GM18858 (cell line): ENCODE data around the gene TAP2.

Experiments
- ATAC-seq: cut with Tn5 transposase; IDR thresholded peaks from one replicate; pipeline ENCODE4 v1.9.1; 2021; ENCODE audit not compliant: unreplicated experiment

The TAP2 gene

DNA sequence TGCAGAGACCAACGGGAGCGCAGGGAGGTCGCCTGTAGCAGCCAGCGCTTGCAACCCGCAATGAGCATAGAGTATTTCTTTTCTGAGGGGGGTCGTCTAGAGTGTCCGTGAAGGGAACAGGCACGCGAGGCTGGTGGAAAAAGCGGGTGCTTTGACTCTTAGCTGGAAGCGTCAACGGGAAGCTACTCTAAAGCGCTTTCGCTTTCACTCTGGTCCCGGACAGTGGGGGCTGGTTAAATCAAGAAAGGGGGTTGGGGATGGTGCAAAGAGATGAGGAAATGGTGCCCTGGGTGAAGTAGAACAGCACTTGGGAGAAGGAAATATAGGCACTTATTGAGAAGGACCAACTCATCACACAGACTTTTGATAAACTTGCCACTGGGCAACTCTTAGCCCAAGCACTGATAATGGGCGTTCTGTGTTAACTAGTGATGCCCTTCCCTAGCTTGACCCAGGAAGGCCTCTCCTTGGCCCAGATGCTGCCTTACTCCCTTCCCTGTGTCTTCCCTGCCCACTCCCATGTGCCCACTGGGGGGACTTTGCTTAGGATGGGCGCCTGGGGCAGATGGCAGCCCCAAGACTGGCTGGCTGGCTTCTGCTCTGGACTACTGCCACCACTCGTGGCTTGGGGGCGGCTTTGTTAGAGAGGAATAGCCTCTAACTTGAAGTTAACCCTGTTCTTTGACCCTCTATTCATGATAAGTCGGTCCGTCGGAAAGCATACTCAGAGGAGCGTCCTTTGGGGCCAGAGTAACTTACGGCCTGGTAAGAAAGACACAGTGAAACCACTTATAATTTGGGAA lies 16.0 kb upstream of the TAP2 start:
- ATAC-seq = no peak

DNA sequence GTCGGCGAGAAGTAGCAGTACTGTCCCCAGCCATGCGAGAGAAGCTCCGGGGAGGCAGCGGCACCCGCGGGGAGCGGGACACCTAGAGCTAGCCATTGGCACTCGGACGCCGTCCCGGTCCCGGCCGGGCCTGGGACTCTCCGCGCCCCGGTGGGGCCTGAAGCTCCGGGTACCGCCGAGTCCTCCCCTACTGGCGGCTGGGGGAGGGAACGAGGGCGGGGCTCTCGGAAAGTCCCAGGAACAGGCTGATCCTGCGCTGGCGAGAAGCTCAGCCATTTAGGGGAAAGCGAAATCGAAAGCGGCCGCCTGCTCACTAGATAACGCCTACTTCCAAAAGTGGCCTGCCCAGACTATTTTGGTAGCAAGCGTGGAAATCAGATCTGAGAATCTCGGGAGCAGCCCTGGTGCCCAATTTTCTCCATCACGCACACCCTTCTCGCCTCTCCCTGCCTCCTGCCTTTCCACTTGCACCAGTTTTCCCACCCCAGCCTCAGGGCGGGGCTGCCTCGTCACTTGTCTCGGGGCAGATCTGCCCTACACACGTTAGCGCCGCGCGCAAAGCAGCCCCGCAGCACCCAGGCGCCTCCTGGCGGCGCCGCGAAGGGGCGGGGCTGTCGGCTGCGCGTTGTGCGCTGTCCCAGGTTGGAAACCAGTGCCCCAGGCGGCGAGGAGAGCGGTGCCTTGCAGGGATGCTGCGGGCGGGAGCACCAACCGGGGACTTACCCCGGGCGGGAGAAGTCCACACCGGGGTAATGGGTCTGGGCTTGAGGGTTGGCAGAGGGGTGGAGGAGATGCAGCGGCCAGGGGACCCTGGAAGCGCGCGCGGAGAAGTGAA lies 15.2 kb upstream of the TAP2 start, which contains the start of the genes PSMB9 and TAP1:
PSMB9 (plus strand) TSS at position 652 of the 835 bp plus-strand sequence; CDS start at position 690, 38 bp downstream.
TAP1 (minus strand) TSS at position 164 of the 835 bp plus-strand sequence; CDS start at position 96, 68 bp downstream.
- peak; percentile 55 for ATAC-seq

DNA sequence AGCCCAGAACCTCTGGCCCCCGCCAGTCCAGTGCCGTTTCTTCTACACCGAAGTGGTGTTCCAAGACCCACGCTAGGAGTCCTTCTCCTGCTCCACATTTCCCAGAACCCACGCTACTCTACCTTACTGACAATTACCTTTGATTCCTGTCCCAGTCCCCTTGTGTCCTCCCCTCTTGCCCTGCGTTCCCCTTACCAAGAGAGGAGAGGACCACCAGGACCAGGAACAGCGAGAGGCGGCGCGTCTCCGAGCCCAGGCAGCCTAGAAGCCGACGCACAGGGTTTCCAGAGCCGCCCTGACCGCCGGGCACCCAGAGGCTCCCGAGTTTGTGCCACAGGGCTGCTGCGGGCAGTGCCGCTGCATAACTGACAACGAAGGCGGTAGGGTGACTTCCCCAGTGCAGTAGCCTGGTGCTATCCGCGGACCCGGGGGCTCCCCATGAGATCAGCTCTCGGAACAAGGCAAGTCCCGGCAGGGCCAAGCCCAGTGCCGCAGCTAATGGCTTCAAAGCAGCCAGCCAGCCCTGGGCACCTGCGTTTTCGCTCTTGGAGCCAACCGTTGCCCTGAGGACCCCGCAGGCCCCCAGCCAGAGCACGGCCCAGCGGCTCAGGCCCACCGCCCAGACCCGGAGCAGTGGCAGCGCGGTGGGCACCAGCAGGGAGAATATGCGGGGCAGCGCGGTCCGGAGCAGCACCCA lies 14.5 kb upstream of the TAP2 start:
- ATAC-seq = peak; percentile 10

DNA sequence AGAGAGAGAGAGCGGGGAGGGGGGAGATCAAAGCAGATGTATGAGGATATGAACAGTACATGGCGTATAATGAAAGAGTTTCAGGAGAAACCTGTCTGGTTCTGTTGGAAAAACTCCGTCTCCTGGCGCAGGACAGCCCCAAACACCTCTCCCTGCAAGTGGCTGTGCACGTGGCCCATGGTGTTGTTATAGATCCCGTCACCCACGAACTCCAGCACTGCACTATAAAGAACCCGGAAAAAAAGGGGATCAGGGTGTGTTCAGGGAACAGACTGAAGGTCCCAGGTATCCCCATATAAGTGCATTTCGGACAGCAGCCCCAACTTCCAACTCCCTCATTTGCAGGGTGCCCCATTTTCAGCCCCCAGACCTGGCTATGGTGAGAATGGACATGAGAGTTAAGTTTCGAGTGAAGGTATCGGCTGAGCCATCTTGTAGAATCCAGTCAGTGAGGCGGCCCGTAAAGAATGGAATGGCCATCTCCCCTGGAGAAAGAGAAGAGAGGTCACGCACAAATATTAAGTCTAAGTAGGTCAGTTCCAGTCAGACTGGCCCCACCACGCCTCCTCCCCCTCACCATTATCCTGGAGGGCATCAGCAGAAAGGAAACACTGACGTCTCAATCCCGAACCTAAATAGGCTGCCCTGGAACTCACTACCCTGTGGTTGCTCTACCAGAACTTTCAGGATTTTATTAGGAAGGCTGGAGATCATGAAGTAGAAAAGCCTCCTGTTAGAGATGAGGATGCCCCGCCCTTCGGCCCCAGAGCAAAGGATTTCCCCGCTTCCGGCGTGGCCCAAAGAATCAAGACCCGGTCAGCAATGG lies 13.7 kb upstream of the TAP2 start:
- no peak for ATAC-seq

DNA sequence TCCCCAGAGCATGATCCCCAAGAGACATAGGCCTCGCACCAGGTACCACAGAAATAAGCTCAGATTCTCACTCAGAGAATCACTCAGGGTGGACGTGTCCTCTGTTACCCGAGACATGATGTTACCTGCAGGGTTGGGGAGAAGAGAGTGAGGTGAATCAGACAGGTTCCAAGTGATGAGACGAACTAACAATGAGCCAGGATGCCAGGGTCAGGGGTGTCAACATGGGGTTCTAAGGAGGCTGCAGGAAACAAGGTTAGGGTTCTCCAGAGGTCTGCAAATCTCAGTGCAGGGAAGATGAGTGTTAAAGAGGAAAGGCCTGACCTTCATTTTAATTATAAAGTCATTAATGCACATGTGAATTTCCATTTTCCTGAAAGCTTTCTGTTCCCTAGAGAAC lies 12.5 kb upstream of the TAP2 start:
- no peak for ATAC-seq

DNA sequence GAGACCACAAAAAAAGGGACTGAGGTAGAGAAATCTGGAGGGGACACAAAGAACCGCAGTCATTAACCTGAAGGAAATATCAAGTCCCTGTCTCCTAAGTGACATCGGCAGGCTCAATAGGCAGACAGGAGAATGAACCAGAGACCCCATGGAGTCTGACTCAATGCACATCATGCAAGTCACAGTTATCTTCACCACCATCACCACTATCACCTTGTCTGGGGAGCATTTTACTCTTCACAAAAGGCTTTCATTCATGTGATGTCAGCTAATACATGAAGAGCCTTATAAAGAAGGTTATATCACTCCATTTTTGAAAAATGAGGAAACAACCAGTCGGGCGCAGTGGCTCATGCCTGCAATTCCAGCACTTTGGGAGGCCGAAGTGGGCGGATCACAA lies 10.6 kb upstream of the TAP2 start:
- ATAC-seq = no peak

DNA sequence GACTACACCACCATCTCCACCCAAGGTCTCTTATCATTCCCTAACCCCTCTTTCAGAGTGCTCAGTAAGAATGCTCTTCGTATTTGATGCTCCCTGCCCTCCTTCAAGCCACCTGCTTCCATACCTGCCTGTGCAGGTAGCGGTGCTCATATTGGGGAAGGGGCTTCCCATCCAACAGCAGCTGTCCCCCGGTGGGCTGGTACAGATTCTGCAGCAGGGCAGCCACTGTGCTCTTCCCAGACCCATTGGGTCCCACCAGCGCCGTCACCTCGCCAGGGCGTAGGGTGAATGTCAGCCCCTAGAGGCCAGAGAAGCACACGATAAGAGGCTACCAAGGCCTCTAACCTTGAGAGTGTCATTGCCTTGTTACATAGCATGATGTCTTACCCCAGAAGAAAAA lies 9.3 kb upstream of the TAP2 start:
- ATAC-seq = no peak

DNA sequence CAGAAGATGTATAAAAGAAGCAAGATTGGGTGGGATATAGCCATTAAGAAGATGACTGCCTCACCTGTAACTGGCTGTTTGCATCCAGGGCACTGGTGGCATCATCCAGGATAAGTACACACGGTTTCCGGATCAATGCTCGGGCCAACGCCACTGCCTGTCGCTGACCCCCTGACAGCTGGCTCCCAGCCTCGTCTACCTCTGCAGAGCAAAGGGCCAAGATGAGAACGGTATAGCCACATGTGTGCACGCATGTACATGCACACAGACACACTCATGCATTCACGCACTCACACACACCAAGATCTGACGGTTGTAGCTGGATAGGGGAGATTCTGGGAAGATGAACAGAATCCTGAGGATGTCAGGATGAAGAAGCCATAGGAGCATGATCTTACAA lies 8.5 kb upstream of the TAP2 start:
- no peak for ATAC-seq

DNA sequence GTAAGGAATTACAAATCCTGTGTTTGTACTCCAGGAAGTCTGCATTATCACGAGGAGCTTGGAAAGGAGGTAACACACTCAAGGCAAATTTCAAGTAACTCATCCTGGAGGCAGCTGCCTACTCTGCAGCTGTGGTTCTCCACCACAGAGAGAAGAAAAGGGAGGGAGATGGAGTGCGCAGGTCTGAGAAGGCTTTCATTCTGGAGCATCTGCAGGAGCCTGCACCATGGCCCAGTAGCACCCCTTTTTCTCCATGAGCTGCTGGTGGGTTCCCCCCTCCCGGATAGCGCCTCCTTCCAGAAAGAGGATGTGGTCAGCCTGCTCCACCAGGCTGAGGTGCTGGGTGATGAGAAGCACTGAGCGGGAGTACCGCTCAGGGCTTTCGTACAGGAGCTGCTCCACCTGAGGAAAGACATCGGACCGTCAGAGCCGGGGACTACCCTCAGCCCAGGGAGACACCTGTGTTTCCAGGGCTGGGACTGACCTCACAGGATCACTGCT lies 6.9 kb upstream of the TAP2 start:
- no peak for ATAC-seq

DNA sequence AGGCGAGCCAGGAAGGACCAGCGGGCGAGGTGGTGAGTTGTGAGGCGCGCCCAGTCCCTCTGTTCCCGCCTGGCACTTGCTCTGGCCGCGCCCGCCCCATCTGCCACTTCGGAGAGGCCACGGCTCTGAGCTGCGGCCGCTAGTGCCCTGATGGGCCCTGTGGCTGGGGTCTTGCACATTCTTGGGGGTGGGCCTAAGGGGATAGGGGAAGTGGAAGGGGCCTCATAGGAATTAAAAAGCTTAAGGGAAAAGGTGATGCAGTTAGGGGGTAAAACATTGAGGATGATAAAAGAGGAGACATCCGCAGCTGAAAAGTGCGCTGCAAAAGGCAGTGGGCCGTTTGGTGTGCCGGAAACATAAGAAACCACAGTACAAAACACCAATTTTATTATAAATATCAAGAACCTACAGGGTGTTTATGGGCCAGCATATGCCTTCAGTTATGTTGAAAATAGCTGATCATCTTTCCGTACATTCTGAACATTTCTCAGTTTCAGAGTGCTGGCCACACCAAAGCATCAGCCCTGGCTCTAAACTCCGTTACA lies 6.4 kb upstream of the TAP2 start:
- no peak for ATAC-seq

DNA sequence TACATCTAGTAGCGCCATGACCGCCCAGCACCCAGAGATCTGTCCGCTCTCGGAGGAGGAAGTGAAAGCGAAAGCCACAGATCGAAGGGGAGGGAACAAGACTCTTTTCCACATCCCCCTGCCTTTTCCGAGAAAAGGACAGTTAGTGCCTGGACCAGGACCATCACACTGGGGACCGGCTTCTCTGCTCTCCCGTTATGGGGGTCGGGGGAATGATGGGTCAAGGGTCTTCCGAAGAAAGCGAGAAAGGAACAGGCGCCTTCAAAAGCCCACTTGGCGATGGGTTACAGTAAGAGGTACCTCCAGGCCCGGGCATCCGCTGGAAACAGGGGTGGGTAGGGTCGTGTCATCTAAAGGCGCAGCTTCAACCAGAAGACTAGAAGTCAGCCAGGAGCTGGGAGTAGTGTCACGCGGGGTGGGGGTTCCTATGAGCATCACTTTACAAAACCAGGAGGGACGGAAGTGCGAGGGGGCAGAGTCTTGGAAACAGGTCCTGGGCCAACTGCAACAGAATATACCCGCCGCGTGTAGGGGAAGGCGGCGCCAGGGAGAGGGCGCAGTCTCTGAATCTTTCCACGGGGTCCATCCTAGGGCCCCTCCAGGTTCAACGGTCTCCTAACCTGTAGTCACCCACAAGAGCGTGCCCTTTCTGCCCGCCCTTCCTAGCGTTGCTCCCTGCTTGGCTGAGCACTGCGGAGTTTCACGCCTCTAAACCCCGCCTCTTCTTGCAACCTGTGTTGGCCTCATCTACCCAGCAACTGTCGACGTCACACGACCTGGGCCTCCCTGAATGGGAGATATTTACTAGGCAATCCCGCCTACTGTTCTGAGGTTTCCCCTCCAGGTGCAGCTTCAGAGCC lies 5.7 kb upstream of the TAP2 start, which contains the start of gene PSMB8:
PSMB8 (minus strand) TSS at position 69 of the 860 bp plus-strand sequence; CDS start at position 18, 51 bp downstream.
- ATAC-seq = peak; percentile 42

DNA sequence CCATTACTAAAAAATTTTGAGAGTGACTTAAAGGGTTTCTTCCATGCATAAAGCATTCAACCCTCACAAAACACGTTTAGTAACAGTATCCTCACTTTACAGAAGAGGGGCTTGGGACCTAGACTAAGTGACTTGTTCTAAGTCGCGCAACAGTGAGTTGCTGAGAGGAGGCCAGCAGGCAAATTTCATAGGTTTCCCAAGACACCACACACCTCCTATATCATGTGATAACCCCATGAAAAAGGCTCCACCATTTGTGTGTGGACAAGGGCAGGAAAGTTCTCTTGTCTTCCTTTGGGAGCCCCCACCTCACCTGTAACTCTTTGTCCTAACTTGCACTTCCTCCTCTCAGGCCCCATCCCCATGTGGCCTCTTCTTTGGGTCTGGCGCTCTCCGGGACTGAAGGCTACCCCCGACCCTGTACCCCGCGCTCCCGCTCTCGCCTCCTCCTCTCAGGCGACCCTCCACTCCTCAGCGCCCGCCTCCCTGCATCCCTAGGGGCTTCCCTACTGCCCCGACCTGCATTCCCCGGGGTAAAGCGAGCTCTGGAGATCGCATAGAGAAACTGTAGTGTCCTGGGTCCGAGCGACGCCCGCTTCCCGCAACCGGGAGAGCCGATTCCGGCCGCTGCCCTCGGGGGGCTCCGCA lies 4.9 kb upstream of the TAP2 start:
- no peak for ATAC-seq

DNA sequence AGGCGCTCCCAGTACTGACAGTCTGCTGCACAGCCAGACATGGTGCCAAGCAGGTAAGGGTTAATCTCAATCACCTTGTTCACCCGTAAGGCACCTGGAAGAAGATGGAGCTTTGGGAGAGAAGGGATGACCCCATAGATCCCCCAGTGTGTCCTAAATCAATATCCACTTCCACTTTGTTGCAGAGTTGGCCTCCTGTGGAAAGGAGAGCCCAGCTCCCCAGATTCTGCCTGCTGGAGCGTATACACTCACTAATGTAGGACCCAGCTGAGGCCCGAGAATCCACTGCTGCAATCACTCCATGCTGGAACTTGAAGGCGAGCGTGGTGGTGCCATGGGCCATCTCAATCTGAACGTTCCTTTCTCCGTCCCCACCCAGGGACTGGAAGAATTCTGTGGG lies 4.2 kb upstream of the TAP2 start:
- ATAC-seq = no peak

DNA sequence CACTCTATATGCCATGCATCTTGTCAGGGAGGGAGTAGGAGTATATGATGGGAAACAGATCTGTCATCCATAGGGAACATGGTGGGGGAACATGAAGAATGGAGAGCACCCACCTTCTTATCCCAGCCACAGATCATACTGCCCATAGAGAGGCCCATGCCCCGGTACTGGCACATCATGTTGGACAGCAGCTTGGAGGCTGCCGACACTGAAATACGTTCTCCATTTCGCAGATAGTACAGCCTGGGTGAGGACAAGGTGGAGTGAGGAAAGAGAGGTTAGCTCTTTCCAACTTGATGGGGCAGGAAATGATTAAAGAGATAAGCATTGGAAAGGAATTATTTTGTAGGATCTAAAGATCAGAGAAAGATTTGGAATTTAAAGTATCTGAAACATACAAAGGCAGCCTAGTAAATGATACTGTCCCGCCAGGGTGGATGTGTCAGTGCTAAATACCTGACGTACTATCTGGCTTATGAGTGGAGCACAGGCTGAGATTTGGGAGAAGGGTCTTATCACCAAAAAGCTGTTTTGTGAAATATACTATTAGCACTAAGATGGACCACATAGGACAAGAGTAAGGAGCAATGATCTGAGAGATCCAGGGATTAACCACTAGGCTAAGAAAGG lies 3.6 kb upstream of the TAP2 start:
- ATAC-seq = no peak

DNA sequence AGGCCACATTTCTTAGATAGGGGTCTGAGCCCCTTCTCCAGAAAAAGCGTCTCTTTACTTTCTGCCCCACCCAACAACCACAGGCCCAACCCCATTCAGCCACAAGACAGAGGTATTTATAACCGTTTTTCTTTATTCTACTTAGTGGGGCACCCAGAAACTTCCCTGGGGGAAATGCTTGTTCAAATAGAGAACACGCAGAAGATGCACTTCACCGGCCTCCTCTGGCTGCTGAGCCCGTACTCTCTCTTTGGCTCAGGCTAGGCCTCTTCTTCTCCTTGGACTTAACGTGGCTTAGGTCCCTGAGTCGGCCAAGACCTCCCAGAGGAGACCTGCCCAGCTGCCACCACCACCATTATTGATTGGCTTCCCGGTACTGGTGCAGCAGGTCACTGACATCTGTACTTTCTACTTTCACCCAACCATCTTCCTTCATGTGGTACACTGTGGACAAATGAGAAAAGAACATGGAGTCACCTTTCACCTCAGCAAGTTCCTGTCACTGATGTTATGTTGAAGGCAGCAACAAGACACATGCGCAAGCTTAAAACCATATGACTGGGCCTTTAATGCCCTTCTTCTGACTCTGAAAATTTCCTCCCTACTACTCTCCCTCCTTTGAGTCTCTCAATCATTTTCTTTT lies 2.2 kb upstream of the TAP2 start:
- ATAC-seq = no peak

DNA sequence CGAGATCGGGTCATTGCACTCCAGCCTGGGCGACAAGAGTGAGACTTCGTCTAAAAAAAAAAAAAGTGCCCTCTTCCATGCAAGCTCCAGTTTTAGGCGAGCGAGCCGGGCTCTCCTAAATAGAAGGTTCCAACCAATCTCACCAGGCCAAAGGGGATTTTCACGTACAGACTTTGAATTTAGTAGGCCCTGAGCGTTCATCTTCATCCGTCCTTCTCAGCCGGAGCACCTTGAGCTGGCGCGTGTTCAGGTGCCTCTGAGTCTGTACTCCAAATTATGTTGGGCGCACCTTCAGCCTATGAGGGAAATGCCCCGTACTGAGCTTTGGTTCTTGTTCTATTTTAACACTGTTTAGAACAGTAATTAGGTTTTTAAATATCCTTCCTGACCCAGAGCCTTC lies 817 bp upstream of the TAP2 start:
- no peak for ATAC-seq

DNA sequence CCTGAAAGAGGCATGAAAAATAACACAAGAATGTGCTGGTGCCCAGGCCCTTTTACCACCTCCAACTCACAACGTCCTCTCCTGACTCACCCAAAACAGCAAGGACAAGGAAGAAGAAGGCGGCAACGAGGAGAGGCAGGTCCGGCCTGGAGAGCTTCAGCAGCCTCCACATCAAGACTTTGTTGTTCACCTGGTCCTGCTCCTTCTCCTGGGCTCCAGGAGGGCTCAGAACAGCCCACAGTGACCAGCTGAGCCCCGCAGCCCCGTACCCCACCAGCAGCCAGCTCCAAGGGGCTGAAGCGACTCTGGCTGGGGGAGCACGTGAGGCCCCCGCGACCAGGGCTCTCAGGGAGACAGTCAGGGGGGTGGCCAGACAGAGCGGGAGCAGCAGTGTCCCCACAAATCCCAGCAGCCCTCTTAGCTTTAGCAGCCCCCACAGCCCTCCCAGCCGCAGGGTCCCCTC lies 857 bp downstream of the TAP2 start:
- no peak for ATAC-seq
